ENCODE data around the gene HRAS.
A peak's percentile ranks its signal among the peaks of the same experiment; 100 is the strongest.

HRAS gene

GRCh38 chr11:515131-515530 lies 20.2 kb downstream of the HRAS start:
- FAIRE-seq (no peak), DNase-seq (ENCODE audit: insufficient read length, low spot score) (no peak)
- TF ChIP-seq POU2F2 (IDR thresholded peaks at IDR 0.05; ENCODE audit: low read depth, low read length) (no peak), POLR2A (IDR thresholded peaks at IDR 0.05; ENCODE audit: low read depth, low read length) (no peak), TAF1 (IDR thresholded peaks at IDR 0.05; ENCODE audit: low read depth, low read length) (no peak), PAX5 (IDR thresholded peaks at IDR 0.05; ENCODE audit: insufficient read depth, low read length, severe bottlenecking) (no peak), POLR2AphosphoS5 (IDR thresholded peaks at IDR 0.05; ENCODE audit: low read depth, low read length) (no peak), SPI1 (IDR thresholded peaks at IDR 0.05; ENCODE audit: low read depth, low read length) (no peak)

- no peak for TF ChIP-seq POLR2AphosphoS5 (IDR thresholded peaks at IDR 0.05; ENCODE audit: low read depth, low read length)
- TF ChIP-seq PAX5 (IDR thresholded peaks at IDR 0.05; ENCODE audit: insufficient read depth, low read length, severe bottlenecking) = no peak
- TF ChIP-seq POLR2A (IDR thresholded peaks at IDR 0.05; ENCODE audit: low read depth, low read length) = no peak
- TF ChIP-seq TAF1 (IDR thresholded peaks at IDR 0.05; ENCODE audit: low read depth, low read length) = no peak
- no peak for TF ChIP-seq POU2F2 (IDR thresholded peaks at IDR 0.05; ENCODE audit: low read depth, low read length)
- no peak for TF ChIP-seq SPI1 (IDR thresholded peaks at IDR 0.05; ENCODE audit: low read depth, low read length)
- no peak for FAIRE-seq
- DNase-seq (ENCODE audit: insufficient read length, low spot score) = no peak
Measured at GRCh38 chr11:514606-515005, 20.8 kb downstream of the HRAS start.

GRCh38 chr11:512761-513595 lies 22.4 kb downstream of the HRAS start:
- TF ChIP-seq POU2F2 (IDR thresholded peaks at IDR 0.05; ENCODE audit: low read depth, low read length) (no peak), TAF1 (IDR thresholded peaks at IDR 0.05; ENCODE audit: low read depth, low read length) (no peak)
- FAIRE-seq = no peak
- DNase-seq (ENCODE audit: insufficient read length, low spot score) = no peak

- no peak for TF ChIP-seq POU2F2 (IDR thresholded peaks at IDR 0.05; ENCODE audit: low read depth, low read length)
- TF ChIP-seq SPI1 (IDR thresholded peaks at IDR 0.05; ENCODE audit: low read depth, low read length) = no peak
- TF ChIP-seq PAX5 (IDR thresholded peaks at IDR 0.05; ENCODE audit: insufficient read depth, low read length, severe bottlenecking) = no peak
- no peak for TF ChIP-seq POLR2AphosphoS5 (IDR thresholded peaks at IDR 0.05; ENCODE audit: low read depth, low read length)
- TF ChIP-seq POLR2A (IDR thresholded peaks at IDR 0.05; ENCODE audit: low read depth, low read length) = no peak
- TF ChIP-seq TAF1 (IDR thresholded peaks at IDR 0.05; ENCODE audit: low read depth, low read length) = no peak
- no peak for FAIRE-seq
- DNase-seq (ENCODE audit: insufficient read length, low spot score) = no peak
Measured at GRCh38 chr11:508956-509355, 26.4 kb downstream of the HRAS start.

GRCh38 chr11:507727-508515 lies 27.5 kb downstream of the HRAS start:
- no peak for TF ChIP-seq TAF1 (IDR thresholded peaks at IDR 0.05; ENCODE audit: low read depth, low read length)
- FAIRE-seq (peak; percentile 20), DNase-seq (ENCODE audit: insufficient read length, low spot score) (no peak)

GRCh38 chr11:506995-507726 lies 28.2 kb downstream of the HRAS start, which contains the start of gene RNH1:
Gene RNH1 (minus strand): TSS chr11:507242. CDS start chr11:502162, 5,080 bp downstream.
- TF ChIP-seq PAX5 (IDR thresholded peaks at IDR 0.05; ENCODE audit: insufficient read depth, low read length, severe bottlenecking) = no peak
- peak; percentile 54; the same call in 1 of the 2 replicates for TF ChIP-seq POLR2AphosphoS5 (IDR thresholded peaks at IDR 0.05; ENCODE audit: low read depth, low read length)
- TF ChIP-seq POU2F2 (IDR thresholded peaks at IDR 0.05; ENCODE audit: low read depth, low read length) = 0 out of 2 replicates have a peak, but pooled peaks have one; percentile 24
- FAIRE-seq = no peak
- peak; percentile 98 for DNase-seq (ENCODE audit: insufficient read length, low spot score)

- FAIRE-seq = peak; percentile 100
- TF ChIP-seq TAF1 (IDR thresholded peaks at IDR 0.05; ENCODE audit: low read depth, low read length) (0 out of 2 replicates have a peak, but pooled peaks have one; percentile 62), POLR2AphosphoS5 (IDR thresholded peaks at IDR 0.05; ENCODE audit: low read depth, low read length) (peak; percentile 87), SPI1 (IDR thresholded peaks at IDR 0.05; ENCODE audit: low read depth, low read length) (no peak), PAX5 (IDR thresholded peaks at IDR 0.05; ENCODE audit: insufficient read depth, low read length, severe bottlenecking) (no peak), POLR2A (IDR thresholded peaks at IDR 0.05; ENCODE audit: low read depth, low read length) (peak; percentile 93), POU2F2 (IDR thresholded peaks at IDR 0.05; ENCODE audit: low read depth, low read length) (peak; percentile 49; the same call in 1 of the 2 replicates)
- peak; percentile 99 for DNase-seq (ENCODE audit: insufficient read length, low spot score)
Measured at GRCh38 chr11:506238-506994, 29.0 kb downstream of the HRAS start.

GRCh38 chr11:504994-505344 lies 30.4 kb downstream of the HRAS start:
- no peak for TF ChIP-seq PAX5 (IDR thresholded peaks at IDR 0.05; ENCODE audit: insufficient read depth, low read length, severe bottlenecking)
- TF ChIP-seq POLR2AphosphoS5 (IDR thresholded peaks at IDR 0.05; ENCODE audit: low read depth, low read length) = no peak
- TF ChIP-seq SPI1 (IDR thresholded peaks at IDR 0.05; ENCODE audit: low read depth, low read length) = no peak
- DNase-seq (ENCODE audit: insufficient read length, low spot score) (no peak), FAIRE-seq (peak; percentile 23)
